ENCODE results near the gene USPL1.

USPL1 gene

GRCh38 chr13:30676672-30677071 lies 59.0 kb downstream of the USPL1 start:
- Mint-ChIP-seq H3K36me3 (ENCODE audit: low read depth) (no peaks in the 10 kb centered on the region), H3K4me3 (no peak overlapping the region), H3K27me3 (peaks cover 4% of the 10 kb centered on the region), H3K4me1 (ENCODE audit: low read depth) (peaks cover 30% of the 10 kb centered on the region), H3K9me3 (no peaks in the 10 kb centered on the region), H3K27ac (no peak overlapping the region)
- intact Hi-C loops (cut with micrococcal nuclease): loop anchor here (5.0 kb wide), 2 partner anchors 126 to 366 kb away; no protein-coding TSS in a partner anchor

GRCh38 chr13:30679483-30680330 lies 62.0 kb downstream of the USPL1 start:
- peaks cover 24% of the 10 kb centered on the region for H3K4me1 Mint-ChIP-seq (ENCODE audit: low read depth)
- H3K27ac Mint-ChIP-seq: no peak overlapping the region
- H3K36me3 Mint-ChIP-seq (ENCODE audit: low read depth): no peaks in the 10 kb centered on the region
- H3K27me3 Mint-ChIP-seq: peaks cover 8% of the 10 kb centered on the region
- no peak overlapping the region for H3K4me3 Mint-ChIP-seq
- H3K9me3 Mint-ChIP-seq: no peaks in the 10 kb centered on the region
- intact Hi-C loops (cut with micrococcal nuclease): loop anchor here (5.0 kb wide), 2 partner anchors 123 to 363 kb away; no protein-coding TSS in a partner anchor

GRCh38 chr13:30681843-30682242 lies 64.1 kb downstream of the USPL1 start:
- Mint-ChIP-seq H3K27ac (no peak overlapping the region), H3K4me3 (no peak overlapping the region), H3K36me3 (ENCODE audit: low read depth) (no peaks in the 10 kb centered on the region), H3K27me3 (peaks cover 17% of the 10 kb centered on the region), H3K4me1 (ENCODE audit: low read depth) (peaks cover 18% of the 10 kb centered on the region), H3K9me3 (no peaks in the 10 kb centered on the region)
- intact Hi-C loops (cut with micrococcal nuclease): no loop called here

- Mint-ChIP-seq H3K27me3 (peaks cover 27% of the 10 kb centered on the region), H3K27ac (no peak overlapping the region), H3K9me3 (no peaks in the 10 kb centered on the region), H3K4me3 (no peak overlapping the region), H3K4me1 (ENCODE audit: low read depth) (peaks cover 27% of the 10 kb centered on the region), H3K36me3 (ENCODE audit: low read depth) (no peaks in the 10 kb centered on the region)
- intact Hi-C loops (cut with micrococcal nuclease): no loop called here
Measured at GRCh38 chr13:30685320-30685859, 67.7 kb downstream of the USPL1 start.

- Mint-ChIP-seq H3K4me1 (ENCODE audit: low read depth) (peaks cover 33% of the 10 kb centered on the region), H3K27ac (no peak overlapping the region), H3K36me3 (ENCODE audit: low read depth) (no peaks in the 10 kb centered on the region), H3K27me3 (peaks cover 27% of the 10 kb centered on the region), H3K9me3 (no peaks in the 10 kb centered on the region), H3K4me3 (no peak overlapping the region)
- intact Hi-C loops (cut with micrococcal nuclease): no loop called here
Measured at GRCh38 chr13:30685987-30686386, 68.3 kb downstream of the USPL1 start.

GRCh38 chr13:30687601-30688000 lies 69.9 kb downstream of the USPL1 start:
- Mint-ChIP-seq H3K27ac (no peak overlapping the region), H3K4me3 (no peak overlapping the region), H3K4me1 (ENCODE audit: low read depth) (peaks cover 34% of the 10 kb centered on the region), H3K27me3 (peaks cover 23% of the 10 kb centered on the region), H3K36me3 (ENCODE audit: low read depth) (no peaks in the 10 kb centered on the region), H3K9me3 (no peaks in the 10 kb centered on the region)
- intact Hi-C loops (cut with micrococcal nuclease): no loop called here

GRCh38 chr13:30689752-30690151 lies 72.0 kb downstream of the USPL1 start:
- Mint-ChIP-seq H3K4me1 (ENCODE audit: low read depth) (peaks cover 37% of the 10 kb centered on the region), H3K36me3 (ENCODE audit: low read depth) (no peaks in the 10 kb centered on the region), H3K27ac (peak overlapping the region; percentile 83), H3K27me3 (peaks cover 22% of the 10 kb centered on the region), H3K4me3 (peak overlapping the region; percentile 55), H3K9me3 (no peaks in the 10 kb centered on the region)
- intact Hi-C loops (cut with micrococcal nuclease): loop anchor here (5.0 kb wide), 1 partner anchor 48 kb away; the partner anchor contains the start of gene ALOX5AP

GRCh38 chr13:30690282-30691188 lies 72.8 kb downstream of the USPL1 start:
- peaks cover 43% of the 10 kb centered on the region for H3K4me1 Mint-ChIP-seq (ENCODE audit: low read depth)
- intact Hi-C loops (cut with micrococcal nuclease): loop anchor here (5.0 kb wide), 1 partner anchor 47 kb away; the partner anchor contains the start of gene ALOX5AP
- peaks cover 23% of the 10 kb centered on the region for H3K27me3 Mint-ChIP-seq
- H3K9me3 Mint-ChIP-seq: no peaks in the 10 kb centered on the region
- H3K4me3 Mint-ChIP-seq: peak overlapping the region; percentile 55
- peak overlapping the region; percentile 83 for H3K27ac Mint-ChIP-seq
- H3K36me3 Mint-ChIP-seq (ENCODE audit: low read depth): no peaks in the 10 kb centered on the region

GRCh38 chr13:30692113-30692512 lies 74.4 kb downstream of the USPL1 start:
- Mint-ChIP-seq H3K27ac (no peak overlapping the region), H3K4me1 (ENCODE audit: low read depth) (peaks cover 49% of the 10 kb centered on the region), H3K4me3 (no peak overlapping the region), H3K9me3 (no peaks in the 10 kb centered on the region), H3K36me3 (ENCODE audit: low read depth) (no peaks in the 10 kb centered on the region), H3K27me3 (peaks cover 11% of the 10 kb centered on the region)
- intact Hi-C loops (cut with micrococcal nuclease): loop anchor here (5.0 kb wide), 1 partner anchor 45 kb away; the partner anchor contains the start of gene ALOX5AP

GRCh38 chr13:30696278-30697176 lies 78.8 kb downstream of the USPL1 start:
- Mint-ChIP-seq H3K27ac (peak overlapping the region; percentile 81), H3K27me3 (peaks cover 34% of the 10 kb centered on the region), H3K4me3 (peak overlapping the region; percentile 35), H3K9me3 (no peaks in the 10 kb centered on the region), H3K4me1 (ENCODE audit: low read depth) (peaks cover 50% of the 10 kb centered on the region), H3K36me3 (ENCODE audit: low read depth) (no peaks in the 10 kb centered on the region)
- intact Hi-C loops (cut with micrococcal nuclease): no loop called here

- H3K27ac Mint-ChIP-seq: no peak overlapping the region
- peak overlapping the region; percentile 27 for H3K4me3 Mint-ChIP-seq
- peaks cover 37% of the 10 kb centered on the region for H3K27me3 Mint-ChIP-seq
- H3K36me3 Mint-ChIP-seq (ENCODE audit: low read depth): no peaks in the 10 kb centered on the region
- intact Hi-C loops (cut with micrococcal nuclease): no loop called here
- H3K4me1 Mint-ChIP-seq (ENCODE audit: low read depth): peaks cover 50% of the 10 kb centered on the region
- no peaks in the 10 kb centered on the region for H3K9me3 Mint-ChIP-seq
Measured at GRCh38 chr13:30697177-30697953, 79.6 kb downstream of the USPL1 start.

GRCh38 chr13:30697996-30698401 lies 80.3 kb downstream of the USPL1 start:
- Mint-ChIP-seq H3K4me1 (ENCODE audit: low read depth) (peaks cover 50% of the 10 kb centered on the region), H3K9me3 (no peaks in the 10 kb centered on the region), H3K36me3 (ENCODE audit: low read depth) (no peaks in the 10 kb centered on the region), H3K27me3 (peaks cover 39% of the 10 kb centered on the region), H3K4me3 (no peak overlapping the region), H3K27ac (no peak overlapping the region)
- intact Hi-C loops (cut with micrococcal nuclease): no loop called here

All from dendritic cell treated with granulocyte-macrophage colony-stimulating factor and Interleukin-4, amounts not matched to agents 40 ng/mL and 50 ng/mL, for 4 days (primary cell).